ENCODE results near the gene FAM136A. TPM values are rescaled to one million over a fixed set of nuclear protein-coding genes. Genes with fewer than 3 reads are reported as not detected.
"Not testable (repeated sequence)": the region's sequence is repeated elsewhere in the genome, so short reads cannot be mapped to it uniquely, and the experiment has no call there.

The FAM136A gene
- total RNA-seq, 1 donor from 2014 or later: 21.7 TPM

- no peaks in the 10 kb centered on the region for H3K27me3 ChIP-seq
- no peaks in the 10 kb centered on the region for H3K9me3 ChIP-seq
- intact Hi-C loops (cut with DNase I): no loop called here
- H3K4me1 ChIP-seq: no peaks in the 10 kb centered on the region
- peaks cover 94% of the 10 kb centered on the region for H3K36me3 ChIP-seq
- TF ChIP-seq, protein P1, sequence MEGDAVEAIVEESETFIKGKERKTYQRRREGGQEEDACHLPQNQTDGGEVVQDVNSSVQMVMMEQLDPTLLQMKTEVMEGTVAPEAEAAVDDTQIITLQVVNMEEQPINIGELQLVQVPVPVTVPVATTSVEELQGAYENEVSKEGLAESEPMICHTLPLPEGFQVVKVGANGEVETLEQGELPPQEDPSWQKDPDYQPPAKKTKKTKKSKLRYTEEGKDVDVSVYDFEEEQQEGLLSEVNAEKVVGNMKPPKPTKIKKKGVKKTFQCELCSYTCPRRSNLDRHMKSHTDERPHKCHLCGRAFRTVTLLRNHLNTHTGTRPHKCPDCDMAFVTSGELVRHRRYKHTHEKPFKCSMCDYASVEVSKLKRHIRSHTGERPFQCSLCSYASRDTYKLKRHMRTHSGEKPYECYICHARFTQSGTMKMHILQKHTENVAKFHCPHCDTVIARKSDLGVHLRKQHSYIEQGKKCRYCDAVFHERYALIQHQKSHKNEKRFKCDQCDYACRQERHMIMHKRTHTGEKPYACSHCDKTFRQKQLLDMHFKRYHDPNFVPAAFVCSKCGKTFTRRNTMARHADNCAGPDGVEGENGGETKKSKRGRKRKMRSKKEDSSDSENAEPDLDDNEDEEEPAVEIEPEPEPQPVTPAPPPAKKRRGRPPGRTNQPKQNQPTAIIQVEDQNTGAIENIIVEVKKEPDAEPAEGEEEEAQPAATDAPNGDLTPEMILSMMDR (IDR thresholded peaks at IDR 0.05): no peak
- ATAC-seq (no peak), DNase-seq (no peak)
- H3K27ac ChIP-seq: no peak overlapping the region
- no peak overlapping the region for H3K4me3 ChIP-seq
Measured at GRCh38 chr2:70283500-70284191, 18.2 kb downstream of the FAM136A start.

- ATAC-seq (no peak), DNase-seq (no peak)
- Histone ChIP-seq H3K4me1 (no peaks in the 10 kb centered on the region), H3K9me3 (no peaks in the 10 kb centered on the region), H3K27ac (no peak overlapping the region), H3K4me3 (no peak overlapping the region), H3K27me3 (no peaks in the 10 kb centered on the region), H3K36me3 (peaks cover 94% of the 10 kb centered on the region)
- TF ChIP-seq, protein P1 (IDR thresholded peaks at IDR 0.05): no peak
- intact Hi-C loops (cut with DNase I): no loop called here
Measured at GRCh38 chr2:70282439-70282838, 19.4 kb downstream of the FAM136A start.

GRCh38 chr2:70280242-70280798 is 21.5 kb downstream of the FAM136A start:
- intact Hi-C loops (cut with DNase I): no loop called here
- peaks cover 94% of the 10 kb centered on the region for H3K36me3 ChIP-seq

GRCh38 chr2:70270323-70270722 is 31.5 kb downstream of the FAM136A start:
- intact Hi-C loops (cut with DNase I): no loop called here
- no peaks in the 10 kb centered on the region for H3K27me3 ChIP-seq

More at GRCh38 chr2:70280242-70280798, 21.5 kb downstream of the FAM136A start:
- DNase-seq: no peak
- TF ChIP-seq, protein P1 (IDR thresholded peaks at IDR 0.05): no peak
- Histone ChIP-seq H3K27me3 (no peaks in the 10 kb centered on the region), H3K27ac (no peak overlapping the region), H3K4me3 (no peak overlapping the region), H3K9me3 (no peaks in the 10 kb centered on the region), H3K4me1 (no peaks in the 10 kb centered on the region)
- ATAC-seq: no peak

GRCh38 chr2:70269422-70270302 is 32.2 kb downstream of the FAM136A start:
- DNase-seq; H3K27me3 ChIP-seq; H3K4me1 ChIP-seq; intact Hi-C loops (cut with DNase I); H3K27ac ChIP-seq; H3K9me3 ChIP-seq; ATAC-seq; H3K4me3 ChIP-seq: not testable (repeated sequence)
- H3K36me3 ChIP-seq: peaks cover 34% of the 10 kb centered on the region

More at GRCh38 chr2:70270323-70270722, 31.5 kb downstream of the FAM136A start:
- no peak for ATAC-seq
- peaks cover 39% of the 10 kb centered on the region for H3K36me3 ChIP-seq
- no peaks in the 10 kb centered on the region for H3K9me3 ChIP-seq
- no peak for DNase-seq
- no peaks in the 10 kb centered on the region for H3K4me1 ChIP-seq
- H3K27ac ChIP-seq: no peak overlapping the region
- no peak overlapping the region for H3K4me3 ChIP-seq
- TF ChIP-seq, protein P1 (IDR thresholded peaks at IDR 0.05): no peak

DNA sequence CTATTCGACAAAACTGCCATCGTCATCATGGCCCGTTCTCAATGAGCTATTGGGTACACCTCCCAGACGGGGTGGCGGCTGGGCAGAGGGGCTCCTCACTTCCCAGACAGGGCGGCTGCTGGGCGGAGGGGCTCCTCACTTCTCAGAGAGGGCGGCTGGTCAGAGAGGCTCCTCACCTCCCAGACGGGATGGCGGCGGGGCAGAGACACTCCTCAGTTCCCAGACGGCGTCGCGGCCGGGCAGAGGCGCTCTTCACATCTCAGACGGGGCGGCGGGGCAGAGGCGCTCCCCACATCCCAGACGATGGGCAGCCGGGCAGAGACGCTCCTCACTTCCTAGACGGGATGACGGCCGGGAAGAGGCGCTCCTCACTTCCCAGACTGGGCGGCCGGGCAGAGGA is 34.9 kb downstream of the FAM136A start:
- peaks cover 52% of the 10 kb centered on the region for H3K36me3 ChIP-seq
- H3K27ac ChIP-seq; H3K27me3 ChIP-seq; intact Hi-C loops (cut with DNase I); H3K9me3 ChIP-seq; H3K4me3 ChIP-seq; DNase-seq; ATAC-seq; H3K4me1 ChIP-seq: not testable (repeated sequence)

Measured in upper lobe of right lung (tissue), 1 donor.